Muscle of leg (tissue), 11 donors: ENCODE data around the gene LRRC41. TPM values are rescaled to one million over a fixed set of nuclear protein-coding genes. Genes with fewer than 3 reads are reported as not detected.
A peak's percentile ranks its signal among the peaks of the same experiment; 100 is the strongest.

Experiments used
- DNase-seq: peaks from one replicate; pipeline ENCODE4 v3.0.0; 2013
- H3K27ac ChIP-seq: one replicate; pipeline ENCODE4 v1.5.1; 2013; ENCODE audit warnings: mild to moderate bottlenecking, low read length, control low read depth
- H3K27me3 ChIP-seq: one replicate; pipeline ENCODE4 v1.6.1; 2013; ENCODE audit warnings: low read length; ENCODE audit not compliant: control insufficient read depth, insufficient read depth
- H3K36me3 ChIP-seq: one replicate; pipeline ENCODE4 v1.6.1; 2013; ENCODE audit warnings: low read length; ENCODE audit not compliant: control insufficient read depth, insufficient read depth
- H3K4me1 ChIP-seq: one replicate; pipeline ENCODE4 v1.6.1; 2013; ENCODE audit warnings: low read length; ENCODE audit not compliant: control insufficient read depth, insufficient read depth
- H3K4me3 ChIP-seq: one replicate; pipeline ENCODE4 v1.5.1; 2013; ENCODE audit warnings: low read length, control low read depth
- H3K9me3 ChIP-seq: replicated peaks from 2 replicates; pipeline ENCODE4 v1.6.1; 2013; ENCODE audit warnings: low read depth, low read length; ENCODE audit not compliant: control insufficient read depth
- WGBS: methylation state at CpG from one replicate; pipeline ENCODE4 v1.1.5; 2013; ENCODE audit warnings: missing lambda C conversion rate; ENCODE audit not compliant: insufficient coverage; 5-methylcytosine and 5-hydroxymethylcytosine counted together
- polyA plus RNA-seq, 8 donors: library from polyadenylated mRNA; unstranded; fragments of 120-200 nt; gene quantifications; one replicate each; pipeline versions ENCODE4 v1.2.1 to v1.2.3, GENCODE V29; 2013; ENCODE audit warnings: inconsistent platforms in 1 of 8, low replicate concordance in 1 of 8; ENCODE audit not compliant: insufficient read length in 8 of 8, insufficient read depth in 1 of 8
- total RNA-seq: library from RNA; stranded (reverse); fragments of 120-200 nt; gene quantifications from one replicate; pipeline ENCODE4 v1.2.4, GENCODE V29; 2013

The LRRC41 gene
- total and polyA plus RNA-seq, 9 donors: 49.5 to 65.5 (median 59.2) TPM

DNA sequence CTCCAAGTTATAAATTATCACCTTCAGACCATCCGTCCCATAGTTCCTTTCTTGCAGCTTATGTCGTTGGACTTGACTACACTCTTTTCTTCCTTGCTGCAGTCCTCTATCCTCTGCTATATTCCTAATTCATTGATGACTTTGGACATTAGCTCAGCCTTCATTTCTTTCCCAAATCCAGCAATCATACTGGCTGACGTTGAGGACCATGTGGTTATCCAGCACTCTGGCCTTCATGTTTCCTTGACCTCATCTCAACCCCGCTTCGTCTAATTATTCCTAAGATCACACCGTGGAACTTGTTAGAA, 28.4 kb downstream of the LRRC41 start:
- Histone ChIP-seq H3K4me1 (no peaks in the 10 kb centered on the region), H3K4me3 (no peak overlapping the region), H3K9me3 (no peaks in the 10 kb centered on the region), H3K27me3 (no peaks in the 10 kb centered on the region), H3K36me3 (peaks cover 52% of the 10 kb centered on the region), H3K27ac (no peak overlapping the region)
- no peak for DNase-seq
- 90% methylated on average over 6 of the region's 6 CpGs for WGBS

DNA sequence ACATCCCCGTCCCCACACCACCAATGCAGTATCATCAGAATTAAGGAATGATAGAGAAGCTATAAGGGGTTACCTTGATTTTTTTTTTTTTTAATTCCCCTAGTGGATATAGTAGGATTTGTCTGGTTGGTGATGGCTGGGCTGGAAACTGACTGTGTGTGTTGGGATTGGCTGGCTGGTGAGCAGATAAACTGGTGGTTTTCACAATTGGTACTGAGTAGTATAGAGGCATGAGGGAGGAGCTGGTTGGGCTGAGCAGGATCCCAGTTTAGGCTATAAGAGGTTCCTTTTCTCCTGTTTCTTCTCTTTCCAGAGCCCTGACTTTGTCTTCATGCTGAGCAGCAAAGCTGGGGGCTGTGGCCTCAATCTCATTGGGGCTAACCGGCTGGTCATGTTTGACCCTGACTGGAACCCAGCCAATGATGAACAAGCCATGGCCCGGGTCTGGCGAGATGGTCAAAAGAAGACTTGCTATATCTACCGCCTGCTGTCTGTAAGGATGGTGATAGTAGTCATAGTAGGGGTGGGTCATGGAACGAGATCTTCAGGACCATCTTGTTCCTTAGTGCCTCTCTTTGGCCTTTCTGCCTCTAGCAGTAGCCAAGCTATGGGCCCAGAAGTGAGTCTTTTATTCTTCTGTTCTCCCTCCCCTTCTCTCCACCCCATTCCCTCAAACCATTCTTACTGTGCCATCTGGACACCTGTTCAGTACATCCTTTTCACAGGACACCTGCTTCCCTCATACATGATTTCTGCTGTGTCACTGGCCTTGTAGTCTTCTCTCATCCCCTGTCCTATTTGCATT, 29.0 kb downstream of the LRRC41 start:
- Histone ChIP-seq H3K9me3 (no peaks in the 10 kb centered on the region), H3K4me3 (no peak overlapping the region), H3K4me1 (no peaks in the 10 kb centered on the region), H3K27me3 (no peaks in the 10 kb centered on the region), H3K27ac (no peak overlapping the region), H3K36me3 (peaks cover 47% of the 10 kb centered on the region)
- 100% methylated on average over 4 of the region's 6 CpGs for WGBS
- no peak for DNase-seq

DNA sequence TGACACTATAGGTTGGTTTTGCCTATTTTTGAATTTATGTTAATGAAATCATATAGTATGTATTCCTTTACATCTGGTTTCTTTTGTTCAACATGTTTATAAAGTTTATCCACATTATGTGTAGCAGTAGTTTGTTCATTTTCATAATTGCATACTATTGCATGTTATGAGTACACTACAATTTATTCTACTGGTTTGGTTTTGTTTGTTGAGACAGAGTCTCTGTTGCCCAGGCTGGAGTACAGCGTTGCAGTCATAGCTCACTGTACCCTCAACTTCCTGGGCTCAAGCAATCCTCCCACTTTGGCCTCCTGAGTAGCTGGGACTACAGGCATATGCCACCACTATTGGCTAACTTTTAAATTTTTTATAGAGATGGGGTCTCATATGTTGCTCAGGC, 34.8 kb downstream of the LRRC41 start:
- no peaks in the 10 kb centered on the region for H3K9me3 ChIP-seq
- peaks cover 50% of the 10 kb centered on the region for H3K36me3 ChIP-seq
- no CpG with 5 or more reads among the region's 1 CpG for WGBS
- no peaks in the 10 kb centered on the region for H3K4me1 ChIP-seq
- no peak for DNase-seq
- no peak overlapping the region for H3K4me3 ChIP-seq
- no peaks in the 10 kb centered on the region for H3K27me3 ChIP-seq
- no peak overlapping the region for H3K27ac ChIP-seq

DNA sequence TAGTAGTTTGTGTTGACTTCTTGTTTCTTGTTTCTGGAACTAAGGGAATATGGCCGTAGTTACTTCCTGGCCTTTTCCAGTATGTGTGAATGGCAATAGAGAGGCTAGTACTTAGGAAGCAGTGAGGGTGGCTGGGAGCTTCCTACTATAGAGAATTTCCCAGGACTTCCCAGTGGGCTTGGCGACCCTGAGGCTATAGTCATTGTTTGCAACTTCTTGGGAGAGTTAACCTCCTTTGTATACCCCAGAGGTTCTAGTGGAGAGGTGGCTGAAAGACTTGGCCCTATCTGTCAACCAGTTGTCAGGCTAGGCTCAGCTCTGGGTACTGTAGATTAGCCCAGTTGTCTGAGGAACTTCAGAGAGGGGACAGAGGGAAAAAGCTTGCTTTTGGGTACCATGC, 40.3 kb downstream of the LRRC41 start:
- H3K27me3 ChIP-seq: no peaks in the 10 kb centered on the region
- H3K4me3 ChIP-seq: no peak overlapping the region
- H3K9me3 ChIP-seq: no peaks in the 10 kb centered on the region
- WGBS: no CpG with 5 or more reads among the region's 2 CpGs
- H3K36me3 ChIP-seq: peaks cover 55% of the 10 kb centered on the region
- no peak for DNase-seq
- H3K27ac ChIP-seq: no peak overlapping the region
- H3K4me1 ChIP-seq: no peaks in the 10 kb centered on the region

DNA sequence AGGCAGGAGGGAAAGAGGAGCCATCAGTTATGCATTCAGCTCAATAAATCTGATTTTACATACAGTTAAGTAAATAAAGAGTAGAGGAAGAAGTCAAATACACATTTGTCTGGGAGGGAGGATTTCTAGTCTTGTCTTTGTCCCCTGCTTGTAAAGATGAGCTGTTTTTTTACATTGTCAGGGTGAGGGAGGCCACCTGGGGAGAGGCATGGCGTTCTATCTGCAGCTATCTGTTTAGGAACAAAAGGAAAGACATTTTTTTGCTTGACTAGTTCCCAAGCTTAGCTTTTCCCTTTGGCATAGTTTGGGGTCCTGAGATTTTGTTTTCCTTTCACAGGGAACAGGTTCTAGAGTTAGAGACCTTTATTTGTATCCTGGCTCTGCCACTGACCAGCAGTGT, 40.9 kb downstream of the LRRC41 start:
- Histone ChIP-seq H3K9me3 (no peaks in the 10 kb centered on the region), H3K4me3 (no peak overlapping the region), H3K27ac (no peak overlapping the region), H3K36me3 (peaks cover 52% of the 10 kb centered on the region), H3K27me3 (no peaks in the 10 kb centered on the region), H3K4me1 (no peaks in the 10 kb centered on the region)
- DNase-seq: no peak
- WGBS: 80% methylated on average over 1 of the region's 1 CpG

DNA sequence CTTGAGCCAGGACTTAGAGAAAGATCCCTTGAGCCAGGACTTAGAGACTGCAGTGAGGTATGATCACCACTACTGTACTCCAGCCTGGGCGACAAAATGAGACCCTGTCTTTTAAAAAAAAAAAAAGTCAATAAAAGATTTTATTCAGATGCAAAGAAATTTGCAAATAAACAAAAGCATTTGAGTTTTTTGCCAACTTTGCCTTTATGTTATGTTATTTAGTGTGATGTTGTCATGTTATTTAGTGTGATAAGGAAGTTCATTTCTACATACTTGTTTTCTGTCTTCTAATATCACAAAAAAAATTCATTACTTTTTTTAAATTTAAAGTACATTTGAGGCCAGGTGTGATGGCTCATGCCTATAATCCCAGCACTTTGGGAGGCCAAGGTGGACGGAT, 46.9 kb downstream of the LRRC41 start:
- Histone ChIP-seq H3K36me3 (peaks cover 35% of the 10 kb centered on the region), H3K27me3 (no peaks in the 10 kb centered on the region), H3K4me3 (no peak overlapping the region), H3K27ac (no peak overlapping the region), H3K9me3 (no peaks in the 10 kb centered on the region), H3K4me1 (no peaks in the 10 kb centered on the region)
- DNase-seq: no peak
- WGBS: no CpG with 5 or more reads among the region's 2 CpGs

DNA sequence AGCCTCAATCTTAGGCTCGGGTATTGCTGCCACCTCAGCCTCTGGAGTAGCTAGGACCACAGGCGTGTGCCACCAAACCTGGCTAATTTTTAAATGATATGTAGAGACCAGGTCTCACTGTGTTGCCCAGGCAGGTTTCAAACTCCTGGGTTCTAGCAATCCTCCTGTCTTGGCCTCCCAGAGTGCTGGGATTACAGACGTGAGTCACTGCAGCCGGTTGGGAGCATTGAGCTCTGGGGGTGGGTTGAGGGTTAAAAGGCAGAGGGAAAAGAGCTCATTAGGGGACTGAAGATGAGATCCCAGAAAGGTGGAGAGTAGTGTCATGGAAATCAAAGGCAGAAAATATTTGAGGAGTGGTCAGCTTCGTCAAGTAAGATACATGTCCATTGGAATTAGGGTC, 48.7 kb downstream of the LRRC41 start:
- Histone ChIP-seq H3K27me3 (no peaks in the 10 kb centered on the region), H3K9me3 (no peaks in the 10 kb centered on the region), H3K4me3 (no peak overlapping the region), H3K4me1 (no peaks in the 10 kb centered on the region), H3K27ac (no peak overlapping the region), H3K36me3 (peaks cover 26% of the 10 kb centered on the region)
- DNase-seq: no peak
- 94% methylated on average over 5 of the region's 5 CpGs for WGBS

DNA sequence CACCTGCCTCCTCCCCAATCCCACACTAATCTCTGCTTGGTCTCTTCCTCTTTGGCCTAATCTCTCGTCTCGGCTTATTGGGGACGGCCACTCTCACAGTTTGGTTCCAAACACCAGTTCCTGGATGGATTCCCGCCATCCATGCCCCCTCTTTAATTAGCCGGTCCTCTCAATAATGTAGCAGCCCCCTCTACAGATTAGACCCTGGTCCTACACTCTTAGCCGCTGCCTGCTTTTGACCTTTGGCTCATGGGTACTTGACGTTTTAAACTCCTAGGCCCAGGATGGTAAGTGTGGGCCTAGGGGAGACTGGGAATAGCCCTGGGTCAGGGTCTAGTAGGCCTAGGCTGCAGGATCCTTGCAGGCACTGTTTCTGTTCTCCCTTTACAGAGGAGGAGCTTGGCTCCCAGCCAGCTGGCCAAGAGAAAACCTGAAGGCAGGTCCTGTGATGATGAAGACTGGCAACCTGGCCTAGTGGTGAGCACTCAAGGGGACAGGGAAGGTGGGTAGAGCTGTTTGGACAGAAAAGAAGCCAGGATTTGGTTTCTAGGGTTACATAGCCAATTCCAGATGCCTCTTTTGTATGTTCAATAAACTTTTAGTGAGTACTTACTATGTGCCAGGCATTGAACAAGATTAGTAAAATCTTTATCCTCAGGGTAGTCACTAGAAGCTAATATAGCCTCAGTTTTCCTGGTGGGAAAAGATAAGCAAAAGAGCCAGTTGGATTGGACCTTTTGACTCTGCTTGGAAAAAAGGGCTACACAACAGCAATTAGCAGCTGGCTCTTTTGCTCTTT, 55.1 kb downstream of the LRRC41 start:
- Histone ChIP-seq H3K4me3 (peak overlapping the region; percentile 84), H3K36me3 (peaks cover 17% of the 10 kb centered on the region), H3K4me1 (peaks cover 8% of the 10 kb centered on the region), H3K27me3 (no peaks in the 10 kb centered on the region), H3K9me3 (no peaks in the 10 kb centered on the region), H3K27ac (no peak overlapping the region)
- 2% methylated on average over 5 of the region's 7 CpGs for WGBS
- DNase-seq: peak; percentile 57

DNA sequence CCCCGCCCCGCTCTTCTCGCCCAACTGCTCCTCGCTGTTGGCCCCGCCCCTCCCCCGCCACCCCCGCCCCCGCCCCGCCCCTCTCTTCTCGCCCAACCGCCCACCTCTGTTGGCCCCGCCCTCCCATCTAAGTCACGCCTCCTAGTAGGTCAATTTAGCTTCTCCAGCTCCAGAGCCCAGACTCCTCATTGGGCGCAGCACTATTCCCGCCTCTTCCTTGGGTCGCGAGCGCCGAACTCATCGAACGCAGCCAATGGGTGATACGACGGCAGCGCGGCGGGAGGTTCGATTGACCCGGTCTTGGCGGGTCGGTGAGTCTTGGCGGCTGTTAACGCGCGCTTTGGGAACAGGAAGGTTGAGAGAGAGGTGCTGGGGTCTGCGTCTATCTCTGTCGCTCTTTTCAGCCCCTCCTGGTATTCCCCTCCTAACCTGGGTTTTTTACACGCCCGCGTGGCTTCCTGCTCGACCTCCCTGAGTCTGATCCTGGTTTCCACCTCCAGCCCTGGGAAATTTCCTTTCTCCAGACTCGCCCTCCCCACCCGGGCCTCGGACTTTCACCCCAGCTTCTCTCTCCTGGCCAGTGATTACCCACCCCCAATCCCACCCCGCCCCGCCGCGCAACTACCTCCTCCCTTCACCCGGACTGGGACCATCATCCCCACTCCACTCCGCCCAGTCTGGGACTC, 55.8 kb downstream of the LRRC41 start, which contains the start of gene RAD54L:
Gene RAD54L (plus strand): TSS at position 328 of the 686 bp plus-strand sequence. CDS start 643 bp downstream, outside the sequence.
- Histone ChIP-seq H3K4me1 (peaks cover 8% of the 10 kb centered on the region), H3K27me3 (no peaks in the 10 kb centered on the region), H3K27ac (peak within 1 kb of the TSS; percentile 86), H3K9me3 (no peaks in the 10 kb centered on the region), H3K4me3 (peak within 1 kb of the TSS; percentile 84), H3K36me3 (peaks cover 14% of the 10 kb centered on the region)
- WGBS: under 1% methylated on average over 29 of the region's 49 CpGs
- peak; percentile 99 for DNase-seq
